ENCODE results near the gene ADARB2.

The ADARB2 gene

DNA sequence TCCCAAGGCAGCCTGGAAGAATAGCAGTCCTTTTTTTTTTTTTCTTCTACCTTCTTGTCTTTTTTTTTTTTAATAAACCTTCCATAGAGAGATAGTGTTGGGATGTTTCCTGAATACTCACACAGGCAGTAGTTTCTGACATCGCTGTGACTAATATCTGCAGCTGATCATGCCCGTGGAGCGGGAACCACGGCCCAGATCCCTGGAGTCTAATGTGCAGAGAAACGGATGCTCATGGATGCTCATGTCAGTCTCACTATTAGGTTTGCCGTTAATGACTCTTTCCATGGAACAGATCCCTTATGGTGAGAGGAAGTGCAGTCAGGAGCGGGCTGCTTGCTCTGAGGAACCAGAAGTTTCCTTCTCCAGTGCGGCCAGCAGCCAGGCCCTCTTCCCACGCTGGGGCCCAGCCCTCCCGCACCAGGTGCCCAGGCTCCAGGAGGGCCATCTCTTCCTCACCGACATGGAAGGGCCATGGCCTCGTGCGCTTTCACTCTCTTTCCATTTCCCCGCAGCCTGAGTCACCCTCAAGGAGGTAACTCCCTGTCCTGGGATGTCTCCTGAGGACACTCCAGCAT, 548.7 kb downstream of the ADARB2 start:
- H3K4me3 ChIP-seq (ENCODE audit: low read depth, low read length): no peak overlapping the region
- no peak for TF ChIP-seq CTCF (IDR thresholded peaks at IDR 0.05; ENCODE audit: borderline replicate concordance, insufficient read depth, low read depth, low read length)

DNA sequence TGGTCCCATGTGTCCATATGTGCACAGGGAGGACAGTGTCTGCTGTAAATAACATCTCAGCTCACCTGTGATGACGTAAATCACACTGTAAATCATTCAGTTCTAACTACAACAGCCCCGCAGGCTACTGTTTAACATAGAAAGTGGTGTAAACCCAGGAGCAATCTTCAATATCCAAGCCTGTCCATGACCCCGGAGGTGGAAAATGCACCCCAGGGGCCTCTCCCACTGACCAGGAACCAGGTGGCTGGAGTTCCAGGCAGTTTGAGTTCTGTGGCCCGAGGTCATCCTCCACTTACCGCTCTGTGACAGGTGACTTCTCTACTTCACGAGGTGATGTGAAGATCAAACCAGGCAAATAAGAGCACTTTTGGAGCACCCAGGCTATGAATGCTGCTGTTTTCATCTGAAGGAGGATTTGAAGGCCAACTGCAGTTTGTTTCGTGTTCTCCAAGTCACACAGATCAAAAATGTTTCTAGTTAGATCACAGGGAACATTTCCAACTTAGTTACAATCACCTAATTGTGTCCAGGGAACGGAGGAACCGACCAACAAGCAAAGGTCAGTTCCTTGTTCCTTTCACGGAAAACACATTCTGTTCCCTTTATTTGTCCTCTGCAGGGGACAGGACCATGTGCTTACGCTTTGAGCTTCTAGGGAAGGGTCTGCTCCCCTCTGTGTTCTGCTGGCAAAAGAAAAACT, 549.3 kb downstream of the ADARB2 start:
- no peak overlapping the region for H3K4me3 ChIP-seq (ENCODE audit: low read depth, low read length)

DNA sequence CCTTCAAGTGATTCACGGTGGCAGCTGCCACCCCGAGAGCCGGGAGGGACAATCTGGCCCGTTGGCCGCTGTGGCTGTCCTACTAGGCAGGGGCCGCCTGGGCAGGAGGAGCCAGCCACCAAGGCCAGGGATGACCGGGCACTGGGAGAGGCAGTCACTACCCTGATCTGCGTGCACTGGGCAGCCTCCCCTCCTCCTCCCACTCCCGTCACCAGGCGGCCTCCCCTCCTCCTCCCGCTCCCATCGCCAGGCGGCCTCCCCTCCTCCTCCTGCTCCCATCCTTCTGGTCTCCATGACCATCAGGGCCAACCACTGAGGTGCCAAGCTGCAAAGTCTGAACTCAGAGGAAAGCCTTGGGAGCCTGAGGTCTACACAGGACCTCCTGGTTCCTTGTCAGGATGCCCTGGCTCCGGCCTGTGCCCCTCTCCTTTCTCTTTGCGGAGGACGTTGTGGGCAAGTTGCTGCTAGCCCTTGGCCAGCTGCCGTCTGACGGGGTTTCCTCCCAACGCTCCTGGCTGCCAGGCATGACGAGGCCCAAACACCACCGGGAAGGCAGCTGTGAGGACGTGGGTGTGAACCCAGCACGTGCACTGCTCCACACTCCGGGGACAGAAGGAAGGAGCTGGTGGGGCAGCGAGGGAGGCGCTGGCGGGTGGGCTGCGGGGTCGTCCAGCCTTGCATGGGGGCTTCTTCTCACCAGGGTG, 550.0 kb downstream of the ADARB2 start:
- no peak for TF ChIP-seq CTCF (IDR thresholded peaks at IDR 0.05; ENCODE audit: borderline replicate concordance, insufficient read depth, low read depth, low read length)
- no peak overlapping the region for H3K4me3 ChIP-seq (ENCODE audit: low read depth, low read length)

More for the DNA sequence above, 549.3 kb downstream of the ADARB2 start:
- no peak for TF ChIP-seq CTCF (IDR thresholded peaks at IDR 0.05; ENCODE audit: borderline replicate concordance, insufficient read depth, low read depth, low read length)

- TF ChIP-seq CTCF (IDR thresholded peaks at IDR 0.05; ENCODE audit: borderline replicate concordance, insufficient read depth, low read depth, low read length): no peak
Observed at GRCh38 chr10:1186683-1186990, 550.7 kb downstream of the ADARB2 start.

DNA sequence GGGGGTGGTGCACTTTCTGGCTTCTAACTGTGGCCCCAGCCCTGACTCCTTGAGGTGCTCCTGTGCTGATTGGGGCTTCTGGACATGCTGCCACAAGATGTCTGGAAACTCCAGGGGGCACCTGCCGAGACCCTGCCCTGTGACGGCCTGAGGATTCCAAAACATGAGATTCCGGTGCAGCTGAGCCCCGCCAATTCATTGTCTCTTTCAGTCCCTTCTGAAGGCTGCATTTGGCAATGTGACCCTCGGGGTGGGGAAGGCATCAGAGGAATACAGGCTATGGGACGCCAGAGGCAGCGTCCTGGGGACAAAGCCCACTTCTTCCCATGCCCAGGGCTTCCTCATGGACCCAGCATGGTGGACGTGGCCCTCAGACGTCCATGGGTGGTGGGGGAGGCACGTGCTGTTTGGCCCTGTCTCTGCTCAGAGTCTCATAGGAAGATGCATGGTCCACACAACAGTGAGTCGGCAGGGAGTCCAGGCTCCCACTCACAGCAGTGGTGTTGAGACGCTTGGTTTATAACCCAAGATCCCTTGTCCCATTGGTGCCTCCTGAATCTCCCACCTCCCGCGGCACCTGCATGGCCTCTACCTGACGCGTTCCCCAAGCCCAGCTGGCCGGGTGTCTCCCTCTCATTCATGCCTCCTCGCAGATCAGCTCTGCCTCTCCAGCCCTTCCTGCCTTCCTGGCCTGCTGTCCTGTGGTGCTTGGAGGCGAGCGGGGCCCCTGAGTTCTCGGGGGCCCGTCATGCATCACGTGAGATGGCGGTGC, 551.2 kb downstream of the ADARB2 start:
- no peak overlapping the region for H3K4me3 ChIP-seq (ENCODE audit: low read depth, low read length)
- TF ChIP-seq CTCF (IDR thresholded peaks at IDR 0.05; ENCODE audit: borderline replicate concordance, insufficient read depth, low read depth, low read length): no peak

More at GRCh38 chr10:1186683-1186990, 550.7 kb downstream of the ADARB2 start:
- no peak overlapping the region for H3K4me3 ChIP-seq (ENCODE audit: low read depth, low read length)

DNA sequence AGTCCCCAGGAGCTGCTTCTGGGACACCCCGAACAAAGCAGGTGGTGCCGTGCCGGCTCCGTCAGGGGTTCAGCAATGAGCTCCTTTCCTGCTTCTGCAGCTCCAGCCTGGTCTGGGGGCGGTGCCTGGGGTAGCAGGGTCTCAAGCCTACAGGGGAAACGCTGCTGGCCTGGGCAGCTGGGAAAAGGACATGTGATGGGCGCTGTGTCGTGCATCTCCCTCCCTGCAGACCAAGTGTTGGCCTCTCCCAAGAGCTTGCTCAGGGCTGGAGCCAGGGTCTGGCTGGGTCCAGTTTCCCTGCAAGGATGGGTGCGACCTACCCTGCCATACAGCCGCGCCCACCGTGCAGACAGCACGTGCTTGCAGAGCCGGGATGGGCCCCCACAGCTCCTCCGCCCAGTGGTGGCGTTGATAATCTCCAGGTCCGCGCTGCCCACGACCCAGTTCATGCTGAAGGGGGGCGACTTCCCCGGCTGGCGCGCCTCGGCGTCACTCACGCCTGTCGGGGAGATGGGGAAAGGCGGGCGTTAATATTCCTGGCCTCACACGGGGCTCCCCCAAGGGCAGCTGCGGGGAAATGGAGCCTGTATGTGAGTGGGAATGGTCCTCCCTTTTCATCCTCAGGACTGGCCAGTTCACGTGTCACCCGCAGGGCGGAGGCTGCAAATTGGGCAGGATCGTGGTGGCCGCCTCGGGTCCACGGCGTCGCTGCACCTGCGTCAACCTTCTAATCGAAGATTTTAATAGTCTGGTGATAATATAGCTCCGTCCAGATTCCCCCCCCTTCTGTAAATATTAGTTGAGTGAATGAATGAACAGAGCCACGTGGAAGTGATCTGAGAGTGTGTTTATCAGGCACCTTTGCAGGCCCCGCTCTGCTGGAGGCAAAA, 552.5 kb downstream of the ADARB2 start:
- no peak for TF ChIP-seq CTCF (IDR thresholded peaks at IDR 0.05; ENCODE audit: borderline replicate concordance, insufficient read depth, low read depth, low read length)

More for the DNA sequence above, 552.5 kb downstream of the ADARB2 start:
- H3K4me3 ChIP-seq (ENCODE audit: low read depth, low read length): no peak overlapping the region

Data from GM12875 (cell line).